GM04504 (cell line): Measurements from ENCODE around the gene GOLIM4.
"Not testable (repeated sequence)": the region's sequence is repeated elsewhere in the genome, so short reads cannot be mapped to it uniquely, and the experiment has no call there.

ENCODE experiments used
- DNase-seq: peaks from one replicate; pipeline ENCODE4 v3.0.0-alpha.2; 2012; ENCODE audit warnings: low read depth

GOLIM4 gene, protein sequence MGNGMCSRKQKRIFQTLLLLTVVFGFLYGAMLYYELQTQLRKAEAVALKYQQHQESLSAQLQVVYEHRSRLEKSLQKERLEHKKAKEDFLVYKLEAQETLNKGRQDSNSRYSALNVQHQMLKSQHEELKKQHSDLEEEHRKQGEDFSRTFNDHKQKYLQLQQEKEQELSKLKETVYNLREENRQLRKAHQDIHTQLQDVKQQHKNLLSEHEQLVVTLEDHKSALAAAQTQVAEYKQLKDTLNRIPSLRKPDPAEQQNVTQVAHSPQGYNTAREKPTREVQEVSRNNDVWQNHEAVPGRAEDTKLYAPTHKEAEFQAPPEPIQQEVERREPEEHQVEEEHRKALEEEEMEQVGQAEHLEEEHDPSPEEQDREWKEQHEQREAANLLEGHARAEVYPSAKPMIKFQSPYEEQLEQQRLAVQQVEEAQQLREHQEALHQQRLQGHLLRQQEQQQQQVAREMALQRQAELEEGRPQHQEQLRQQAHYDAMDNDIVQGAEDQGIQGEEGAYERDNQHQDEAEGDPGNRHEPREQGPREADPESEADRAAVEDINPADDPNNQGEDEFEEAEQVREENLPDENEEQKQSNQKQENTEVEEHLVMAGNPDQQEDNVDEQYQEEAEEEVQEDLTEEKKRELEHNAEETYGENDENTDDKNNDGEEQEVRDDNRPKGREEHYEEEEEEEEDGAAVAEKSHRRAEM

DNA sequence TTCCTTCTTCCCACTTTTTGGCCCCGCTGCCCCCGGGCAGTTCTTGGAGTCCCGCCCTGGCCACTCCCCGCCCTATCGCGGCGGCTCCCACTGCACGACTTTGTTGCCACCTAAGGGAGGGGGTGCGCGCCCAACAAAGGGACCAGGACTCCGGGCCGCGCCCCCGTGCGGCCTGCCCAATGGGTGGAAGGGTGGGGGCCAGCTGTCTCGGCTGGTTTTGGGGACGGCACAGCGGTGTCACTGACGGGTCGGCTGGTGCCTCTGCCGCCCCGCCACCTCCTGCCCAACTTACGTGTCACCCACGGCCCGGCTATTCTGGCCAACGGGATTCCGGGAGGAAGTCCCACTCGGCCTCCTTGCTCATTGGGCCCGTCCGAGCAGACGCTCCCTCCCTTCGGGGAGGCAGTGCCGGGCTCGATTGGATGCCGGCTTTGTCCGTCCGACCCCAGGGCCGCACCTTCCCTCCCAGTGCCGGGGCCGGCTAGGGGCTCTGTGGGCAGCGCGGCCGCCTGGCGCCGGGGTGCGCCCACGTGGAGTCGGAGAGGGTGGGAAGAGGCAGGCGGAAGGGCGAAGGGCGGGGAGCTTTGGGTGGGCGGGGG, at the start of gene GOLIM4:
Gene GOLIM4 (minus strand): TSS at position 314 of the 599 bp plus-strand sequence. CDS start 639 bp downstream, outside the sequence.
- peak; percentile 96 for DNase-seq

GRCh38 chr3:168141405-168141998, 45.8 kb upstream of the GOLIM4 start:
- no peak for DNase-seq

- DNase-seq, result no peak
Observed at GRCh38 chr3:168139947-168140346, 44.2 kb upstream of the GOLIM4 start.

GRCh38 chr3:168138421-168138820, 42.7 kb upstream of the GOLIM4 start:
- no peak for DNase-seq

- DNase-seq, result no peak
Observed at GRCh38 chr3:168134931-168135330, 39.2 kb upstream of the GOLIM4 start.

GRCh38 chr3:168130250-168130649, 34.5 kb upstream of the GOLIM4 start:
- not testable (repeated sequence) for DNase-seq

DNA sequence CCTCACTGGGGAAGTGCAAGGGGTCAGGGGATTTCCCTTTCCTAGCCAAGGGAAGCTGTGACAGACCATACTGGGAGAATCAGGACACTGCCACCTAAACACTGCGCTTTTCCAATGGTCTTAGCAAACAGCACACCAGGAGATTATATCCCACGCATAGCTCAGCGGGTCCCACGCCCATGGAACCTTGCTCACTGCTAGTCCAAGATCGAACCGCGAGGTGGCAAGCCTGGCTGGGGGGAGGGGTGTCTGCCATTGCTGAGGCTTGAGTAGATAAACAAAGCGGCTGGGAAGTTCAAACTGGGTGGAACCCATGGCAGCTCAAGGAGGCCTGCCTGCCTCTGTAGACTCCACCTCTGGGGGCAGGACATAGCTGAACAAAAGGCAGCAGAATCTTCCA, 32.7 kb upstream of the GOLIM4 start:
- not testable (repeated sequence) for DNase-seq

- DNase-seq, result no peak
Observed at GRCh38 chr3:168127466-168127865, 31.7 kb upstream of the GOLIM4 start.

DNA sequence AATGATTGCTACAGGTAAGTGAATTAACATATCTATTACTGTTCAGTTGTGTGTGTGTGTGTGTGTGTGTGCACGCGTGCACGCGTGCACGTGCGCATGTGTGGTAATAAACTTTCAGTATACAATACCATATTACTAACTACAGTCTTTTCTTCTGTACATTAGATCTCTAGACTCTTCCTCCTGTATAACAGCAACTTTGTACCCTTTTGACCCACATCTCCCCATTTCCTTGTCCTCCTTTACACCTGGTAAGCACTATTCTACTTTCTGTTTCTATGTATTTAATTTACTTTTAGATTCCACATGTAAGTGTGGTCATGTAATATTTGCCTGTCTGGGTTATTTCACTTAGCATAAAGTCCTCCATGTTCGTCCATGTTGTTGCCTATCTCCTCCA, 29.1 kb upstream of the GOLIM4 start:
- no peak for DNase-seq

GRCh38 chr3:168124291-168124690, 28.6 kb upstream of the GOLIM4 start:
- DNase-seq, result no peak

- DNase-seq, result no peak
Observed at GRCh38 chr3:168123201-168124176, 27.8 kb upstream of the GOLIM4 start.

GRCh38 chr3:168121184-168122017, 25.7 kb upstream of the GOLIM4 start:
- no peak for DNase-seq

- DNase-seq, result no peak
Observed at GRCh38 chr3:168117853-168118313, 22.2 kb upstream of the GOLIM4 start.

- no peak for DNase-seq
Observed at GRCh38 chr3:168117059-168117458, 21.3 kb upstream of the GOLIM4 start.

DNA sequence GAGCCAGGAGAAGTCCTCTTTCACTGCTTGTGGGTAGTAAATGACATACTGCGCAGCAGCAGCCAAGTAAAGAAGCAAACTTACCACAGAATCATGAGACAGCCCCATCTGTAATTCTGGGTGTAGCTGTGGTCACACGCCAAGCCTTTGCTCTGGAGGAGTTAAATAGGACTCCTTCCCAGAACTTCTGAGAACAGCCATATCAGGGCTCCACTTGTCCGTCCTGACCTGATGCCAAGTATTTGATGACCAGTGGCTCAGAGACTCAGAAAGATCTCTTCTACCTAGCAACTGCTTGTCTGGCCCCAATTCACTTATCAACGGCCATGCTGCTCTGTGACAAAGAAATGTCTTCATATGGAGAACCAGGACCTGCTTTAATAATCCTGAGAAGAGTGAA, 20.6 kb upstream of the GOLIM4 start:
- no peak for DNase-seq

GRCh38 chr3:168113848-168114247, 18.1 kb upstream of the GOLIM4 start:
- DNase-seq, result no peak

GRCh38 chr3:168112894-168113293, 17.2 kb upstream of the GOLIM4 start:
- no peak for DNase-seq

DNA sequence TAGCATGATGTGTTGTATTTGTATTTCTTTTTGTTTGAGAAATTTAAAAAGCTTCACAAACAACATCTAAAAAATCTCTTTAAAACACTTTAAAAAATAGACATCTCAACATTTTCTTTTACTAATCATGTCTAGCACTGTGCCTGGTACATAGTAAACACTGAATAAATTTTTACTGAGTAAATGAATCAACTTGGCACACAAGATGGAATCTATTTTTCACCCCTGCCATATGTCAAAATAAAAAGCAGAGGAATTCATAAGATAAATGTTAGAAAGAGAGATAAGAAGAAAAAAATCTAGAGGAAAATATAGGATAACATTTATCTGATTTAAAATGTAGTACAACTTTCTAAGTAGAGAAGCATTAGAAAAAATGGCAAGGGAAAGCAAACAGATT, 8.6 kb upstream of the GOLIM4 start:
- DNase-seq, result no peak

- DNase-seq, result no peak
Observed at GRCh38 chr3:168102735-168103410, 7.1 kb upstream of the GOLIM4 start.
